Chondrocyte (in vitro differentiated cells): ENCODE data around the gene SLC6A19. TPM values are rescaled to one million over a fixed set of nuclear protein-coding genes. Genes with fewer than 3 reads are reported as not detected.

Experiments
- DNase-seq: peaks from one replicate; pipeline ENCODE4 v3.0.0; 2021; ENCODE audit warnings: mixed read lengths, low spot score
- H3K27ac Mint-ChIP-seq: one replicate; pipeline ENCODE4 v1.8.0; 2021; ENCODE audit warnings: mild to moderate bottlenecking, moderate library complexity, mixed read lengths; ENCODE audit not compliant: unreplicated experiment
- H3K27me3 Mint-ChIP-seq: 2 replicates; pipeline ENCODE4 v1.8.0; 2021; ENCODE audit warnings: low read depth, mixed read lengths
- H3K36me3 Mint-ChIP-seq: 2 replicates; pipeline ENCODE4 v1.8.0; 2021; ENCODE audit warnings: low read depth, mixed read lengths
- H3K4me1 Mint-ChIP-seq: 2 replicates; pipeline ENCODE4 v1.8.0; 2021; ENCODE audit warnings: low read depth, mild to moderate bottlenecking, mixed read lengths
- H3K4me3 Mint-ChIP-seq: one replicate; pipeline ENCODE4 v1.8.0; 2021; ENCODE audit warnings: mild to moderate bottlenecking, moderate library complexity, mixed read lengths; ENCODE audit not compliant: unreplicated experiment
- H3K9me3 Mint-ChIP-seq: 2 replicates; pipeline ENCODE4 v1.8.0; 2021; ENCODE audit warnings: low read depth, mixed read lengths
- CTCF ChIP-seq: fragments of 200-600 bp; sonication (generic); IDR thresholded peaks from 2 replicates; pipeline ENCODE4 v1.5.0; 2021; ENCODE audit warnings: antibody characterized with exemption, mild to moderate bottlenecking, moderate library complexity
- total RNA-seq: library from RNA; stranded (reverse); gene quantifications from 3 replicates; pipeline ENCODE4 v1.2.1, GENCODE V29; 2021

Gene SLC6A19
- total RNA-seq, 1 donor from 2014 or later: not detected

- H3K36me3 Mint-ChIP-seq: no peaks in the 10 kb centered on the region
- H3K4me1 Mint-ChIP-seq: no peaks in the 10 kb centered on the region
- H3K4me3 Mint-ChIP-seq: no peak overlapping the region
- H3K27me3 Mint-ChIP-seq: peaks cover 37% of the 10 kb centered on the region
- H3K9me3 Mint-ChIP-seq: no peaks in the 10 kb centered on the region
- no peak for DNase-seq
- TF ChIP-seq CTCF: no peak
- H3K27ac Mint-ChIP-seq: no peak overlapping the region
Observed at GRCh38 chr5:1256776-1257175, 55.4 kb downstream of the SLC6A19 start.

DNA sequence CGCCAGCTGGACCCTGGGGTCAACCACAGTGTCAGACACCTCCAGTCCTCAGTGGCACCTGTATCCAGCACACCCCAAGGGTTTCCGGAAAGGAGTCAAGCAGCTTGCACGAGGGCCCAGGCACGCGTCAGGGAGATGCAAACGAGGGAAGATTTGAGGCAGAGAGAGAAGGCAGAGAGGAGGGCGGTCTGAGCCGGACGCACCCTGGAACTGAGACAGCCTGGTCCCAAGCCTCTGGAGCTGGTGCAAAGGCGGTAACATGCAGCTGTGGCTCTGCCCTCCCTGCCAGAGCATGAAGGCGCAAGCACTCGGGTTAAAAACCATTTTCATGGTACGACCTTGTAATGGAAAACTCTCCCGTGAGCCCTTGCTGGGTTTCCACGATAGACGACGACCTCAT, 56.0 kb downstream of the SLC6A19 start:
- H3K27ac Mint-ChIP-seq: no peak overlapping the region
- H3K9me3 Mint-ChIP-seq: no peaks in the 10 kb centered on the region
- TF ChIP-seq CTCF: no peak
- H3K4me1 Mint-ChIP-seq: no peaks in the 10 kb centered on the region
- no peak overlapping the region for H3K4me3 Mint-ChIP-seq
- H3K36me3 Mint-ChIP-seq: no peaks in the 10 kb centered on the region
- peaks cover 40% of the 10 kb centered on the region for H3K27me3 Mint-ChIP-seq
- no peak for DNase-seq

- no peaks in the 10 kb centered on the region for H3K36me3 Mint-ChIP-seq
- no peak for DNase-seq
- no peak overlapping the region for H3K27ac Mint-ChIP-seq
- H3K4me1 Mint-ChIP-seq: no peaks in the 10 kb centered on the region
- no peaks in the 10 kb centered on the region for H3K9me3 Mint-ChIP-seq
- H3K27me3 Mint-ChIP-seq: peaks cover 42% of the 10 kb centered on the region
- TF ChIP-seq CTCF: no peak
- H3K4me3 Mint-ChIP-seq: no peak overlapping the region
Observed at GRCh38 chr5:1257841-1258240, 56.4 kb downstream of the SLC6A19 start.

DNA sequence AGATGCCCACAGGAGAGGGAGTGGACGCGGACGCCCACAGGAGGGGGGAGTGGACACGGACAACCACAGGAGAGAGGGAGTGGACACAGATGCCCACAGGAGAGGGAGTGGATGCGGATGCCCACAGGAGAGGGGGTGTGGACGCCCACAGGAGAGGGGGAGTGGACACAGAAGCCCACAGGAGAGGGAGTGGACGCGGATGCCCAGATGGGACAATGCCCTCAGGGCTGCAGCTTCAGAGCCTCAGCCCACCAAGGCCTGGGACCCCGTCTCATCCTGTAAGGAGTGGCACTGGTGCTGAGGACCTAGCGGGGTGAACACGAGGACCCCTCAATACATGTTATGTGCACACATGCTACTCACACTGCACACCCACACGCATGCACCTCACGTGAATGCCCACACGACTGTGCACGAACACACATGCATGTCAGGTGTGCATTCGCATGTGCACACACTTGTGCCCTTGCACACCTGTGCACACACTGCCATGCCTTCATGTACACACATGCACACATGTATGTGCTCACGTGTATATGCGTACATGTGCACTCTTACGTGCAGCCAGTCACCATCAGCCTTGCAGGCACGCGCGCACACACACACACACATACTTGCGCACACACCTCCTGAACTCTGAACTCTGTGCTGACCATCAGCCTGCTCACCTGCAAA, 58.5 kb downstream of the SLC6A19 start:
- Mint-ChIP-seq H3K9me3 (no peaks in the 10 kb centered on the region), H3K27ac (no peak overlapping the region), H3K4me3 (no peak overlapping the region), H3K36me3 (no peaks in the 10 kb centered on the region), H3K4me1 (no peaks in the 10 kb centered on the region), H3K27me3 (peaks cover 38% of the 10 kb centered on the region)
- no peak for TF ChIP-seq CTCF
- DNase-seq: no peak

DNA sequence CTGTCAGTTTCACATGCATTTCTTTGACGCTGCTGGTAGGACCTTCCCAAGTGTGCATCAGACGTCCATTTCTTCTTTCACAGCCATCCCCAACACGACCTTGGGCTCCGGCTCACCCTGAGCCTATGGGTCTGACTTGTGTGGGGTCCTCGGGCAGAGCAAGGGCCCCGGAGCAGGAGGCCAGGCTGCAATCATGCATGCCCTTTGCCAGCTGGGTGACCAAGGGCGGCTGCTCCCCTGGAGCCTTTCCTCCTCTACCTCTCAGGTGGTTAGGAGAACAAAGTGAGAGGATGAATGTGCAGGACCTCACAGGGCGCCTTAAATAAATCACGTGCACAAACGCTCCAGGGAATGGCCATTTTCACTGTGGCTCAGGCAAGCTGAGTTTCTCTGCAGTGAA, 60.2 kb downstream of the SLC6A19 start:
- H3K36me3 Mint-ChIP-seq: no peaks in the 10 kb centered on the region
- no peaks in the 10 kb centered on the region for H3K9me3 Mint-ChIP-seq
- peaks cover 37% of the 10 kb centered on the region for H3K27me3 Mint-ChIP-seq
- H3K4me1 Mint-ChIP-seq: no peaks in the 10 kb centered on the region
- DNase-seq: no peak
- H3K4me3 Mint-ChIP-seq: no peak overlapping the region
- no peak overlapping the region for H3K27ac Mint-ChIP-seq
- TF ChIP-seq CTCF: no peak
